Neural progenitor cell (in vitro differentiated cells): Measurements from ENCODE around the gene SCLY. TPM values are rescaled to one million over a fixed set of nuclear protein-coding genes. Genes with fewer than 3 reads are reported as not detected.

Source experiments
- DNase-seq: peaks from one replicate; pipeline ENCODE4 v3.0.0-alpha.2; 2016; ENCODE audit warnings: low spot score
- H2AFZ ChIP-seq: fragments of 200-600 bp; sonication (generic); replicated peaks from 2 replicates; pipeline ENCODE4 v1.6.1; 2016; ENCODE audit warnings: antibody characterized with exemption
- H3F3A ChIP-seq: fragments of 200-600 bp; sonication (generic); 2 replicates; pipeline ENCODE4 v1.6.1; 2016; ENCODE audit warnings: antibody characterized with exemption, low read depth
- H3K27ac ChIP-seq: fragments of 200-600 bp; sonication (generic); 2 replicates; pipeline ENCODE4 v1.5.1; 2016; ENCODE audit warnings: mild to moderate bottlenecking
- H3K27me3 ChIP-seq: fragments of 200-600 bp; sonication (generic); 2 replicates; pipeline ENCODE4 v1.6.1; 2016; ENCODE audit warnings: mild to moderate bottlenecking, moderate library complexity
- H3K36me3 ChIP-seq: fragments of 200-600 bp; sonication (generic); 2 replicates; pipeline ENCODE4 v1.5.1; 2016
- H3K4me1 ChIP-seq: fragments of 200-600 bp; sonication (generic); 2 replicates; pipeline ENCODE4 v1.6.1; 2016; ENCODE audit warnings: mixed run types
- H3K4me2 ChIP-seq: fragments of 200-600 bp; sonication (generic); 2 replicates; pipeline ENCODE4 v1.6.1; 2016
- H3K4me3 ChIP-seq: fragments of 200-600 bp; sonication (generic); 2 replicates; pipeline ENCODE4 v1.5.1; 2016
- H3K79me2 ChIP-seq: fragments of 200-600 bp; sonication (generic); 2 replicates; pipeline ENCODE4 v1.6.1; 2016; ENCODE audit warnings: low read depth
- H3K9ac ChIP-seq: fragments of 200-600 bp; sonication (generic); 2 replicates; pipeline ENCODE4 v1.6.1; 2016
- H3K9me3 ChIP-seq: fragments of 200-600 bp; sonication (generic); 2 replicates; pipeline ENCODE4 v1.5.1; 2016; ENCODE audit warnings: low read depth
- H4K20me1 ChIP-seq: fragments of 200-600 bp; sonication (generic); 2 replicates; pipeline ENCODE4 v1.6.1; 2016; ENCODE audit warnings: low read depth
- H3K27ac Mint-ChIP-seq: 3 replicates; pipeline ENCODE4 v1.8.0; 2021; ENCODE audit warnings: mixed read lengths
- H3K27me3 Mint-ChIP-seq: 2 replicates; pipeline ENCODE4 v1.8.0; 2022; ENCODE audit warnings: low read depth, mild to moderate bottlenecking, inconsistent platforms, moderate library complexity, mixed read lengths; ENCODE audit not compliant: insufficient read depth
- H3K36me3 Mint-ChIP-seq: 3 replicates; pipeline ENCODE4 v1.8.0; 2021; ENCODE audit warnings: mixed read lengths
- H3K4me1 Mint-ChIP-seq: 3 replicates; pipeline ENCODE4 v1.8.0; 2021; ENCODE audit warnings: mixed read lengths
- H3K4me3 Mint-ChIP-seq: 3 replicates; pipeline ENCODE4 v1.8.0; 2021; ENCODE audit warnings: mild to moderate bottlenecking, moderate library complexity, mixed read lengths
- H3K9me3 Mint-ChIP-seq: 3 replicates; pipeline ENCODE4 v1.8.0; 2020; ENCODE audit warnings: mixed read lengths
- CTCF ChIP-seq: fragments of 200-600 bp; sonication (generic); IDR thresholded peaks from 2 replicates; pipeline ENCODE4 v1.5.1; 2017; ENCODE audit warnings: antibody characterized with exemption, mild to moderate bottlenecking
- EZH2 ChIP-seq: fragments of 200-600 bp; sonication (generic); IDR thresholded peaks from 2 replicates; pipeline ENCODE4 v1.6.1; 2017; ENCODE audit warnings: antibody characterized with exemption, mild to moderate bottlenecking, moderate library complexity
- EZH2phosphoT487 ChIP-seq: fragments of 200-600 bp; sonication (generic); IDR thresholded peaks from 2 replicates; pipeline ENCODE4 v1.6.1; 2017; ENCODE audit warnings: antibody characterized with exemption
- total RNA-seq: library from RNA; depleted of rRNA; stranded (reverse); fragments of >200 nt; gene quantifications from 2 replicates; pipeline ENCODE4 v1.2.3, GENCODE V29; 2015; ENCODE audit warnings: low replicate concordance

SCLY gene
- total RNA-seq, 1 donor from 2014 or later, result 44.1 TPM

- H3K36me3 ChIP-seq, result peaks cover 7% of the 10 kb centered on the region
- peaks cover 49% of the 10 kb centered on the region for H3K36me3 Mint-ChIP-seq
These were observed 20.8 kb downstream of the SCLY start for GRCh38 chr2:238081561-238081960.

GRCh38 chr2:238082151-238082550 lies 21.4 kb downstream of the SCLY start:
- no peak overlapping the region for H3K27ac Mint-ChIP-seq

More at GRCh38 chr2:238081561-238081960, 20.8 kb downstream of the SCLY start:
- Histone ChIP-seq H3K4me1 (no peaks in the 10 kb centered on the region), H3K4me3 (no peak overlapping the region), H3K4me2 (no peak overlapping the region), H3K9me3 (no peaks in the 10 kb centered on the region), H3K9ac (no peak overlapping the region), H3K27me3 (no peaks in the 10 kb centered on the region), H3F3A (no peaks in the 10 kb centered on the region), H3K79me2 (peaks cover 3% of the 10 kb centered on the region), H3K27ac (no peak overlapping the region), H4K20me1 (no peaks in the 10 kb centered on the region), H2AFZ (no peak overlapping the region)
- Mint-ChIP-seq H3K27me3 (peaks cover 5% of the 10 kb centered on the region), H3K4me3 (no peak overlapping the region), H3K27ac (no peak overlapping the region), H3K9me3 (peaks cover 4% of the 10 kb centered on the region), H3K4me1 (no peaks in the 10 kb centered on the region)
- TF ChIP-seq EZH2 (no peak), EZH2phosphoT487 (no peak), CTCF (no peak)
- no peak for DNase-seq

GRCh38 chr2:238082827-238083226 lies 22.0 kb downstream of the SCLY start:
- Histone ChIP-seq H4K20me1 (no peaks in the 10 kb centered on the region), H3K79me2 (no peaks in the 10 kb centered on the region), H3K9me3 (no peaks in the 10 kb centered on the region), H3K27ac (no peak overlapping the region), H3K27me3 (no peaks in the 10 kb centered on the region), H3F3A (no peaks in the 10 kb centered on the region), H2AFZ (no peak overlapping the region), H3K36me3 (no peaks in the 10 kb centered on the region), H3K4me1 (no peaks in the 10 kb centered on the region), H3K4me2 (no peak overlapping the region), H3K4me3 (no peak overlapping the region), H3K9ac (no peak overlapping the region)
- no peak for DNase-seq
- H3K27ac Mint-ChIP-seq, result no peak overlapping the region
- H3K36me3 Mint-ChIP-seq, result peaks cover 51% of the 10 kb centered on the region
- peaks cover 5% of the 10 kb centered on the region for H3K27me3 Mint-ChIP-seq
- H3K9me3 Mint-ChIP-seq, result peaks cover 4% of the 10 kb centered on the region
- no peaks in the 10 kb centered on the region for H3K4me1 Mint-ChIP-seq
- TF ChIP-seq EZH2 (no peak), CTCF (no peak), EZH2phosphoT487 (no peak)
- no peak overlapping the region for H3K4me3 Mint-ChIP-seq

More at GRCh38 chr2:238082151-238082550, 21.4 kb downstream of the SCLY start:
- H3K9me3 ChIP-seq, result no peaks in the 10 kb centered on the region
- Mint-ChIP-seq H3K4me1 (no peaks in the 10 kb centered on the region), H3K4me3 (no peak overlapping the region), H3K36me3 (peaks cover 47% of the 10 kb centered on the region), H3K9me3 (peaks cover 4% of the 10 kb centered on the region), H3K27me3 (peaks cover 5% of the 10 kb centered on the region)
- TF ChIP-seq CTCF, result no peak
- no peak for TF ChIP-seq EZH2phosphoT487
- no peak for TF ChIP-seq EZH2
- H3K4me1 ChIP-seq, result no peaks in the 10 kb centered on the region
- no peaks in the 10 kb centered on the region for H3F3A ChIP-seq
- H3K27me3 ChIP-seq, result no peaks in the 10 kb centered on the region
- no peak overlapping the region for H3K27ac ChIP-seq
- no peaks in the 10 kb centered on the region for H4K20me1 ChIP-seq
- H3K4me3 ChIP-seq, result no peak overlapping the region
- H3K4me2 ChIP-seq, result no peak overlapping the region
- no peaks in the 10 kb centered on the region for H3K79me2 ChIP-seq
- DNase-seq, result no peak
- no peak overlapping the region for H3K9ac ChIP-seq
- H3K36me3 ChIP-seq, result peaks cover 1% of the 10 kb centered on the region
- no peak overlapping the region for H2AFZ ChIP-seq
